Astrocyte of the cerebellum (primary cell): ENCODE results near the gene STOML3.

Experiments used
- DNase-seq: peaks from one replicate; pipeline ENCODE4 v3.0.0-alpha.2; 2011; ENCODE audit warnings: low read depth
- H3K4me3 ChIP-seq: 2 replicates; pipeline ENCODE4 v1.5.1; 2011; ENCODE audit warnings: mild to moderate bottlenecking, low read depth, low read length, moderate library complexity
- CTCF ChIP-seq: IDR thresholded peaks from 2 replicates; pipeline ENCODE4 v1.5.1; 2012; ENCODE audit warnings: low read length, low read depth, moderate library complexity, mild to moderate bottlenecking; ENCODE audit errors: missing control alignments
- in situ Hi-C: cut with HindIII; loops from 2 replicates; pipeline ENCODE4 v1.10.0; 2017; ENCODE audit warnings: low sequenced_read_pairs

Gene STOML3

GRCh38 chr13:38954291-38954690 is 36.3 kb downstream of the STOML3 start:
- DNase-seq: no peak
- TF ChIP-seq CTCF: no peak
- no peak overlapping the region for H3K4me3 ChIP-seq
- in situ Hi-C loops: no loop called here

- no peak overlapping the region for H3K4me3 ChIP-seq
- in situ Hi-C loops: no loop called here
- DNase-seq: no peak
- no peak for TF ChIP-seq CTCF
These were observed 37.8 kb downstream of the STOML3 start for GRCh38 chr13:38952827-38953226.

GRCh38 chr13:38951525-38952313 is 38.9 kb downstream of the STOML3 start:
- in situ Hi-C loops: no loop called here
- DNase-seq: no peak
- TF ChIP-seq CTCF: no peak
- no peak overlapping the region for H3K4me3 ChIP-seq

GRCh38 chr13:38950987-38951386 is 39.6 kb downstream of the STOML3 start:
- H3K4me3 ChIP-seq: no peak overlapping the region
- TF ChIP-seq CTCF: no peak
- in situ Hi-C loops: no loop called here
- DNase-seq: no peak

GRCh38 chr13:38947054-38947453 is 43.6 kb downstream of the STOML3 start:
- no peak overlapping the region for H3K4me3 ChIP-seq
- no peak for DNase-seq
- TF ChIP-seq CTCF: no peak
- in situ Hi-C loops: no loop called here

GRCh38 chr13:38944219-38944618 is 46.4 kb downstream of the STOML3 start:
- no peak for TF ChIP-seq CTCF
- in situ Hi-C loops: no loop called here

More at GRCh38 chr13:38944219-38944618, 46.4 kb downstream of the STOML3 start:
- DNase-seq: no peak
- H3K4me3 ChIP-seq: no peak overlapping the region
